ENCODE measurements around the gene SLA2.

SLA2 gene

DNA sequence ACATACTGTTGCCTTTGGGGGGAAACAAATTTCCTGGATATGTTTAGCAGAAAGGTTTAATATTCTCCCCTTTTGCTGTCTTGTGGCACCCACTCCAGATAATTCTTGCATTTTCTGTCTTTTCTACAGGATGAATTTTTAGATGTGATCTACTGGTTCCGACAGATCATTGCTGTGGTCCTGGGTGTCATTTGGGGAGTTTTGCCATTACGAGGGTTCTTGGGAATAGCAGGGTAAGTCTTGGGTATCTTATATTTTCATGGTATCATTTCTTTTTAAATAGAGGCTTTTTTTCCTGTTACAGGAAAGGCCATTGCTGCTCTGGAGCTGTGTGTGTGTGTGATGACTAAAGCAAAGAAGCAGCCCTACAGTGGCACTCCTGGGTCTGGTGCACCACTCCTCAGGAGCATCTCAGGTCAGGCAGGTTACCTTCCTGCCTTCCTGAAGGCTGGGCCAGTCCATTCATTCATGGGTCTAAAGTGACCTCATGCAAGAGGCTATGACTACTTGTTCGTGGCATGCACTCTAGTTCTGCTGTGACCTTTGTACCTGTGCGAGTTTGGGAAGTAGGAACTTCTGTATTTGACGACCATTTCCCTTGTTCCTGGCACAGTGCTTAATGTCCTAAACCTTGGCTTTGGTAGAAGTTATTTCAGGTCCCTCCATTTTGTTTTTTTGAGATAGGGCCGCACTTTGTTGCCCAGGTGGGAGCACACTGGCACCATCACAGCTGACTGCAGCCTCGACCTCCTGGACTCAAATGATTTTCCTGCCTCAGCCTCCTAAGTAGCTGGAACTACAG is 38.2 kb downstream of the SLA2 start:
- DNase-seq, result no peak

DNA sequence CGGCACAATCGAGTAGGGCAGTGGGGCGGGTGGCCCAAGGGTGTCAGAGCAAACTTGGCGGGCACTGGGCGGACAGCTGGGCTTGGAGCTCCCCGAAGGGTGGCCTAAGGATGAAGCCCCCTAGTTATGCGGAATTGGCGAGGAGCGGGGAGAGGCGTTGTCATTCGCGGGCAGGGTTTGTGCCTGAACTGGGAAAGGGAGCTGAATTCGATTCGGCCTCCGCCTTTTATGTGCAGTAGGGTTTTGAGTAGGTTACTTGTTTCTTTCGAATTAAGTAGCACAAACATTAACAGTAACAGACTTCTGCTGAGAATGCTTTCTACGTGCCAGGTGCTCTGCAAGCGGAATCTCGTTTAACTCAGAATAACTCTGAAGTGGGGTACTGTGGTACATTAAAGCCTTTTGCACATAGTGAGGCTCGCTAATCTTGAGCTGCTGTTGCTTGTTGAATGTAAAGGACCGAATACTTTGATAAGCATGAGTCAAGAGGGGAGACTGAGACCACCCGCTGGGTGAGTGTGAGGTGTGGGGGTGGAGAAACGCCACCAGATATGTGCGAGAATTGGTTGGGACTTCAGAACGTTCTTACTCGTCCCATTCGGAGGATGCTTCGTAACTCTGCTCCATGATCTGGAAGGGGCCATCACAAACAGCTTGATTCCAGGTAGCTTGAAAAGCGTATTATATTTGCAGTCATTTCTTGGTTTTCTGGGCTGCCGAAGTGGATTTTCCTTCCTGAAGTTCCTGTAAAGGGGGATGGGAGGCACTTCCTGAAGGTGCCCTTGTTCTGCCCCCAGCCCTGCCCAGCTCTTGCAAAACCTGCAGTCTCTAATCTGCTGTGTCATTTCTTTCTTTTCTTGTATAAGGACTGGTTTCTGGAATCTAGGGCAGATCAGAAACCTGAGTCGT is 39.6 kb downstream of the SLA2 start:
- no peak for DNase-seq

DNA sequence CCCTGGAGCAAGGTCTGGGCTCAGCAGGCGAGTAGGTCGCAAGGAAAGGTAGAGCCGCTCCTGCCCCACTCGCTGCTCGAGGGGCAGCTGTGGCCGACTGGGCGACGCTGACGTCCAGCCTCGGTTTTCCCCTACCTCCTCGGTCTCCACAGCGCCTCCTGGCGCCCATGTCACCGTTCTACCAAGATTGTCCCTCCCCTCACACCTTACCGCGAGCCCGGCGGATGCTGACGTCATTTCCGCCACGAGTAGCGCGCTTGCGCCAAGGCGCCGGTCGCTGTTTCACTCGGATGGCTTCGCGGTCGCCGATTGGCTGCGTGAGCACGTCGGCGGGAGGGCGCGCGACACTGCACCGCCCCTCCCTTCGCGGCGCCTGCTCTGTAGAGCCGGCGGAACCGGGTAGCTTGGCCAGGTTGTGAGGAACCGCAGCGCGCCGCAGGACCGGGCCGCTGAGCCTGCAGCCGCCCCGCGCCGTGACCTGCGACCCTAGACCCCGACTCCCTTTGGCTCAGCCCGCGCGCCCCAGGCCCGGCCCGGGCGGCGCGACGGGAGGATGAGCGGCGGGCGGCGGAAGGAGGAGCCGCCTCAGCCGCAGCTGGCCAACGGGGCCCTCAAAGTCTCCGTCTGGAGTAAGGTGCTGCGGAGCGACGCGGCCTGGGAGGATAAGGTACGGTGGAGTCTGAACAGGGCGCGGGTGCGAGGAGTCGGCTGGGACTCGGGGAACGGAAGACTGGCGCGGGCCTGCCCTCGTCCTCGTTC is 40.4 kb downstream of the SLA2 start, which contains the start of gene RAB5IF:
TSS of gene RAB5IF (plus strand) at position 381 of the 759 bp plus-strand sequence. CDS start at position 554, 173 bp downstream.
- peak; percentile 98 for DNase-seq

DNA sequence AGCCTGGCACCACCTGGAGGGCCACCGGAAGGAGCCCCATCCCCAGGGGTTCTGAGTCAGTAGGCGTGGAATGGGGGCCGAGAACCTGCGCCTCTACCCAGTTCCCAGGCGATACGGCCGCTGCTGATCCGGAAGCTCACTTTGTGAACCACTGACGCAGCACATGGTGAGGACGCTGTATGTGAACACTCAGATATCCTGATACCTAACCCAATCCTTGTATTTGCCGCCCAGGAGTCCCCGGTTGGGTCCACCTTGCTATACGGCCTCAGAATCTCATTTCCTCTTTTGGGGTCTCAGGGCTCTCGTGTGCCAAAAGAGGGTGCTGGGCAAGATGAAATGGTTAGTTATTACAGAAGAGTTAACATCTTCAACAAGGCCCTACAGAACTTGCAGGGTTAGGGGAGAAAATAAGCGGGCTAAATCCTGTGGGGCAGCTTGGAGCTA is 41.0 kb downstream of the SLA2 start:
- no peak for DNase-seq

DNA sequence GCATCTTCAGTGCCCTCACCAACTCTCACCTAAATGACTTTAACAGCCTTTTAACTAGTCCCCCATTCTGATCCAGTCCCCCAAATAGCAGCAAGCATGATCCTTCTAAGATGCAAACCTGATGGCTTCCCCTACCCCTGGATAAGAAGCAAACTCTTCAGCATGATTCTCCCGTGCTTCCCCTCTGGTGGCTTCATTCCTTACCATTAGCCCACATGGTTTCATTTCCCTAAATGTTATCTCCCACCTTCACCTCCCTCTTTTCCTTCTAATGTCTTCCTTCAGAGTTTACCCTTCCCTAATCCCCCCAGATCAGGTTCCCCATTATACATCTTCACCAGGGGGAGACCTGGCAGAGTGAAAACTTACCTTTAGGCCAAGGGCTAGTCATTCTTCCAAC is 44.5 kb downstream of the SLA2 start:
- DNase-seq, result no peak

DNA sequence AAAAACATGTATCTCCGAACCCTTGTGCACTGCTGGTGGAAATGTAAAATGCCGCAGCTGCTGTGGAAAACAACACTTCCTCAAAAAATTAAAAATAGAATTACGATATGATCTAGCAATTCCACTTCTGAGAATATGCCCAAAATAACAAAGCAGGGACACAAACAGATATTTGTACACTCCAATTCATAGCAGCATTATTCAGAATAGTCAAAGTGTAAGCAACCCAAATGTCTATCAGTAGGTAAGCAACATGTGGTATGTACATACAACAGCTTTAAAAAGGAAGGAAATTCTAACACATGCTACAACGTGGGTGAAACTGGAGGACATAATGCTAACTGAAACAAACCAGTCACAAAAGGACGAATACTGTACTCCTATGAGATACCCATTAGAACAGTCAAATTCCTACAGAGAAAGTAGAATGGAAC is 46.1 kb downstream of the SLA2 start:
- DNase-seq, result no peak

DNA sequence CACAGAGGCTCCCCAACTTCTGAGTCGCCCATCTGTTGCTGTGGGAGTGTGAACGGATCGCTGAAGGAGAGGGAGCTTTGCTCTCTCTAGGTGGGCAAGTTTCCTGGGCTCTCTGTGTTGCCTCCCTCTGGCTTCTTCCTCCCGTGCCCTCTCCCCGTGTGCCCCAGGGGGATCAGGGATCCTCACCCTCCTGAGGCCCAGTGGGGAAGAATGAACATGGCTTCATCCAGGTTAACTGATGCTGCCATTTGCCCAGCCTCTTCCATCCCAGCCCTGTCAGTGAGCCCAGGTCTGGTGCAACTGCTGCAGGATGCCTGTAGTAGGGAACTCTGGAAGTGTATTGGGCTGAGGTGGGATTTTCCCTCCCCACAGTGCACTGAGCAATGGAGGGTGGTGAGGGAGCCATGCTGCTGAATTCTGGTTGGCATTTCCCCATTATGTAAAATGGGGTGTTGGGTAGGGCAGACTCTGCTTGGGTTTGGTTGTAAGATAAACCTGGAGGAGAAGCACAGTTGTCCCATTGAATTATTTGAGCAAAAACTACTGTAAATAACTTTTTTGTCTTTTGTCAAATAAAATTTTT is 52.6 kb downstream of the SLA2 start:
- no peak for DNase-seq

DNA sequence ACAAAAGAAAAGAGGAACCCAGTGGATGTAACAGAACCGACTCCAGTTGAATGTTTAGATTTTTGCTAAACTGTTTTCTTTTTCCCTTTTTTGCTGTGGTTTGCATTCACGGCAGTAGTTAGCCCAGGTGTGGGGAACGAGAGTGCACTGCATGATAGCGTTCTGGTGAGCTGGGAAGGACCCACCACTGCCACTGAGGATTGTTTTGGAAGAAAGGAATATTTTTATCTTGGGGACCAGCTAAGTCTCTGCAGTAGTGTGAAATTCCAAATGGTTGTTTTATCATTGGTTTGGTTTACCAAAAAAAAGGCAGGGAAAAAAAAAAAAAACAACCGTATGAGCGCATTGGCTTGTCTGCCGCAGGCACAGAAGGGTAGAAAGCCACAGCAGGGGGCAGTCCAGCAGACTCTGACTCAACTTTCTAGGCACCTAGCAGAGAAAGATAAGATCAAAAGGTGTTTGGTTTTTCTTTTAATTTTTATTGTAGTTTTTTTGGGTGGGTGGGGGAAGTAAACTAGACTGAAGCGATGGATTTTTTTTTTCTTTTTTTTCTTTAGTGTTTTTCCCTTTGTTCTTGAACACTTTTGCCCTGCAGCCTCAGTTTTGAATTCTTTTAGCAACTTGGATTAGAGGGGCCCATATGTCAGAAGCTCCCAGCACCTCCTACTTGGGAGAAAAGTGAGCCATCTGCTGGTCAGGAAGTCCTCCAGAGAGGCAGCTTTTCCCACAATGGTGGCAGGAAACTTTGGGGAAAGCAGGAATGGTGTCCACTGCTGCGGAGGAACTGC is 53.9 kb downstream of the SLA2 start:
- peak; percentile 64 for DNase-seq

DNA sequence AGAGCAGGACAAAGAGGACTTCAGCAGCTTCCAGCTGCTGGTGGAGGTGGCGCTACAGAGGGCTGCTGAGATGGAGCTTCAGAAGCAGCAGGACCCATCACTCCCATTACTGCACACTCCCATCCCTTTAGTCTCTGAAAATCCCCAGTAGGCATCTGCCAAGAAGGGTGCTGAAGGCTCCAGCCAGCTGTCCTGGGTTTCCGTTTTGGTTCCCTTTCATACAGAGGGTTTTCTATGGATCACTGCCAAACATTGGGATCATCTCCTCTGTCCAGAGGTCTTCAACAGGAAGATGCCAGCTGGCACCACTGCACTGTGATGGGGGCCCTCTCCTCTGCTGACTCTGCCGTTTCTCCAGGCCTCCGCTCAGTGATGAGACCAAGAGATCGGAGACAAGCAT is 54.7 kb downstream of the SLA2 start:
- DNase-seq, result no peak

DNA sequence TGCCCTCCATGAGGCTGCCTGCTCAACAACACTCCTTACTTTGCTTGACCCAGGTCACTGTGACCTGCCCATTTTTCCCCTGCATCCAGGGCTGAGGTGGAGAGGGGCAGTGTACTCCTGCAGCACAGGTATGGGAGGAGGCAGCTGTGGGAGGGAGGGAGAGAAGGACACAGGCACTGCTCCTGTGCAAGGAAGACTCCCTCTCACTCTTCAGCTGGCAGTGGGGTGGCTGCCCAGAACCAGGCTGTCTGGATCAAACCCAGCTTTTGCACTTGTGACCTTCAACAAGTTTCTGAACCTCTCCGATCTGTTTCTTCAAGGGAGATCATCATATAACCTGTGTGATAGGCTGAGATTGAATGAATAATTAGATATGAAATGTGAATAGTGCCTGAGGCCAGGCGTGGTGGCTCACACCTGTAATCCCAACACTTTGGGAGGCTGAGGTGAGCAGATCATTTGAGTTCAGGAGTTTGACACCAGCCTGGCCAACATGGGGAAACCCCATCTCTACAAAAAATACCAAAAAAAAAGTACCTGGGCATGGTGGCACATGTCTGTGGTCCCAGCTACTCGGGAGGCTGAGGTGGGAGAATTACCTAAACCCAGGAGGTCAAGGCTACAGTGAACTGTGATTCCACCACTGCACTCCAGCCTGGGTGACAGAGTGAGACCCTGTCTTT is 58.5 kb downstream of the SLA2 start:
- DNase-seq, result no peak

DNA sequence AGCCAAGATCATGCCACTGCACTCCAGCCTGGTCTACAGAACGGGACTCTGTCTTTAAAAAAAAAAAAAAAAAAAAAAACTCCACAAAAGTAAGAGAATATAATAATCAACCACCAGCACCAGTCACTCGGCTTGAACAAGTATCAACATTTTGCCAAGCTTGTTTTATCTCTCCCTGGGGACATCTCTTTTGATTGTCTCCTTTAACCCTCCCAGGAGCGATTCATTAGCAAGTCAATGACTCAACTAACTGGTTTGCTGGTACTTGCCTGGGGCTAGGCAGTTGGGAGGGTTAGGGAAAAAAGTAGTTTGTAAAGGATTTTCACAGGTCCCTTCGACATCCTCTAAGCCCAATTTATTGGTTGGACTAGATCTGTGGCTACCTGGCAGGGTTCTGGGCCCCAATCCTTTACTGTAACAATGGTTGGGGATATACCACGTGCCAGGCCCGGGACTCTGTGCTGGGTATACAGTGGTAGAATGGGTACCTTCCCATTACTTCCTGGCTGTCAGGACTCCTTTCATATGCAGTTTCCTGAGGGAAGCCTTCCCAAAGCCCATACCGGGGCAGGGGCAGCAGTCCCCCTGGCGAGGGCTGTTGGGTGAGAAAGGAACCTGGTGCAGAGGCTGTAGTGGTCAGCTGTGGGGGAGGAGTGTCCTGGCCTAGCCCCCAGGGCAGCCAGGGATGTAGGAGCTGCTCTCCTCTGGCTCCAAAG is 60.4 kb downstream of the SLA2 start:
- DNase-seq, result peak; percentile 73

DNA sequence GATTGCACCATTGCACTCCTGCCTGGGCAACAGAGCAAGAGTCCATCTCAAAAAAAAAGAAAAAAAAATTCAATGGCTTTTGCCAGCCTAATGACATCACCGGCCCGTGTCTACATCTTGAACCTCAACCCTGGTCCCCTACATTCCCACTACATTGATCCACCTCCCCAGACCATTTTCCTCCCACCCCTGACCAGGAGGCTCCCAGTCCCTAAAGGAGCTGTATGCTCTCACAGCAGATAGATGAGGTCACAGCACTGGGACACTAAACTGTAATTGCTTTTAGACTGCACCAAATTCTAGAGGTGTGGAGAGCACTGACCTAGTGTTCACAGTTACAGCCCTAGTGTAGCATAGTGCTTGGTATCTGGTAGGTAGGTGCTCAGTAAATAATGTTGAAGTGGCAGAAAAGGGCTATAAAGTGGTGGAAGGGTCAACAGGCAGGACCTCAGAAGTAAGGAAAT is 61.9 kb downstream of the SLA2 start:
- no peak for DNase-seq

DNA sequence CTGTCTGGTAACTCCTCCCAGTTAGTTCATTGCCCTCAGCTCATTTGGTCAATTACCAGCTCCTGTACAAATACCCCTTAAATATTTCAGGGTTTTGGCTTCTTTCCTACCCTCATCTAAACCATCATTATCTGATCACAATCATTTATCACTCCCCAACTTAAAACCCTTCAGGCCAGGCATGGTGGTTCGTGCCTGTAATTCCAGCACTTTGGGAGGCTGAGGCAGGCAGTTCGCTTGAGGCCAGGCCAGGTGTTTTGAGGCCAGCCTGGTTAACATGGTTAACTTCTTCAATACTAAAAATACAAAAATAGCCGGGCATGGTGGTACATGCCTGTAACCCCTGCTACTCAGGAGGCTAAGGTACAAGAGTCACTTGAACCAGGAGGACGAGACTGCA is 63.2 kb downstream of the SLA2 start:
- DNase-seq, result no peak

DNA sequence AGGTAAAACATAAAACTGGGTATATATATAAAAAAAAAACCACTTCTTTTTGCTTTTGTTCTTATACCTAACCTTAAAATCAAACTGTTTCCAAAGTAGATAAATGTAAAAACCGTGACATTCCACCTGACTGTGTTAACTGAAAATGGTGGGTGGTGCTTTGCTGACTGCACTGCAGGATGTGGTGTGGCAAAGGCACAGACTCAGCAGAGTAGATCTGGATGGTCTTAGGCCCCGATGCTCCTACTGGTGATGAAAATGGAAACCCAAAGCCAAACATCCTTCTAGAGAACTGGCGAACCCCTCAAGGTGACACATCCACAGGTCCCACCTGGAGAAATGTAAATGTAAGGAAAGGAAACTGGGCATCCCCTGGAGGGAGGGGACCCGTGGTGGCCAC is 63.7 kb downstream of the SLA2 start:
- DNase-seq, result no peak

DNA sequence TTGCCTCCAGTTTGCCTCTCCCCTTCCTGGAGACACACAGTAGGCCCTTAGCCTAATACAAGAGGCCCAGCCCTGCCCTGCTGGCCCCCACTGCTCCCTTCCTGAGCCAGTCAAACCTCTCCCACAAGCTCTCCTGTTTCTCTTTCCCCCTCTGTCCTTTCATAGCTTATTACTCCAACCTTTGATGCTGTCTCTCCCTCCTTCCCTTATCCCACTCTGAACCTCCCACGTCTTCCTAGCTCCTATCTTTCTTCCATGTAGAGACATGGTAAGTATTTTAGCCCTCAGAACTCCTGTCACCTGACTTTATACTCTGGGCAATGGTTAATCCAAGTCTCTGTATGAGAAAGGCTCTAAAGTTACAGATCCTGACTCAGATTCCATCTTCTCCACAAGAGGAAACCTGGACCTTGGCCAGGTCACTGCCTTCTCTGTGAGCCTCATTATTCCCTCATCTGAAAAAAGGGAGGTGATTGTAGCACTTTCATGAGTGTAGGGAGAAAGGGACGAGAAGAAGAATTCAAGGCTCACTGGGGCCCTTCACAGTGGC is 65.9 kb downstream of the SLA2 start:
- DNase-seq, result peak; percentile 4

DNA sequence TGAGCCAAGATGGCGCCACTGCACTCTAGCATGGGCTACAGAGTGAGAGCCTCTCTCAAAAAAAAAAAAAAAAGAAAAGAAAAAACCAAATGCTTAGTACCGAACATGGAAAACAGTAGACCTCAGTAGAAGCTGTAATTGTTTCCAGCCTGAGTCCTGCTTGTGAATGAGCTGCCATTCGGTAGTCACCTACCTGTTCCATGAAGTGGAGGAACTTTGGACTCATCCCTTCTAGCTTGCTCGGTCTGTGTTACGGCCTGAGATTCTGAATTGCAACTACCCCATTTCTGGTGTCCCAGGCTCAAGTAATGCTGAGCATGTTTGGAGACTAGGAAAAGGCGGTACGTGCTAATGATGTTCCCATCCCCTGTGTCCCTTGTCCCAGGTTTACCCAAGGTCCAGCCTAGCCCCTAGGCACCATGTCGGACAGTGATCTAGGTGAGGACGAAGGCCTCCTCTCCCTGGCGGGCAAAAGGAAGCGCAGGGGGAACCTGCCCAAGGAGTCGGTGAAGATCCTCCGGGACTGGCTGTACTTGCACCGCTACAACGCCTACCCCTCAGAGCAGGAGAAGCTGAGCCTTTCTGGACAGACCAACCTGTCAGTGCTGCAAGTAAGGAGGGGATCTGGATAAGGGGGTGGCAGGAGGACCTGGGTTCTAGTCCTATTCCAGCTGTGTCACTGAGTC is 67.5 kb downstream of the SLA2 start:
- no peak for DNase-seq

DNA sequence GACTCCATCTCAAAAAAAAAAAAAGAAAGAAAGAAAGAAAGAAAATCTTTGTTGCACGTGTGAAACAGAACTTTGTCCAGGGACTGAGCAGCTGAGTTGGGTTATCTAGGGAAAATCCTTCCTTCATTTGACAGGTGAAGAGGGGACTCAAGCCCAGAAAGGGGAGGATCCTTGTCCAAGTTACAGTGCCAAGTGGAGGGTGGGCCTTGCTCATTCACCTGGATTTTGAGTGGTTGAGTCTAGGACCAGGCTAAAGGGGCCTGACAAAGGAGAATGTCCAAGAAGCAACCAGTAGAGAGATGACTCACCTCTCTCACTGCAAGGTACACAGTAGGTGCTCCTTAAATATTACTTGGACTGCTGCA is 69.9 kb downstream of the SLA2 start:
- DNase-seq, result no peak

DNA sequence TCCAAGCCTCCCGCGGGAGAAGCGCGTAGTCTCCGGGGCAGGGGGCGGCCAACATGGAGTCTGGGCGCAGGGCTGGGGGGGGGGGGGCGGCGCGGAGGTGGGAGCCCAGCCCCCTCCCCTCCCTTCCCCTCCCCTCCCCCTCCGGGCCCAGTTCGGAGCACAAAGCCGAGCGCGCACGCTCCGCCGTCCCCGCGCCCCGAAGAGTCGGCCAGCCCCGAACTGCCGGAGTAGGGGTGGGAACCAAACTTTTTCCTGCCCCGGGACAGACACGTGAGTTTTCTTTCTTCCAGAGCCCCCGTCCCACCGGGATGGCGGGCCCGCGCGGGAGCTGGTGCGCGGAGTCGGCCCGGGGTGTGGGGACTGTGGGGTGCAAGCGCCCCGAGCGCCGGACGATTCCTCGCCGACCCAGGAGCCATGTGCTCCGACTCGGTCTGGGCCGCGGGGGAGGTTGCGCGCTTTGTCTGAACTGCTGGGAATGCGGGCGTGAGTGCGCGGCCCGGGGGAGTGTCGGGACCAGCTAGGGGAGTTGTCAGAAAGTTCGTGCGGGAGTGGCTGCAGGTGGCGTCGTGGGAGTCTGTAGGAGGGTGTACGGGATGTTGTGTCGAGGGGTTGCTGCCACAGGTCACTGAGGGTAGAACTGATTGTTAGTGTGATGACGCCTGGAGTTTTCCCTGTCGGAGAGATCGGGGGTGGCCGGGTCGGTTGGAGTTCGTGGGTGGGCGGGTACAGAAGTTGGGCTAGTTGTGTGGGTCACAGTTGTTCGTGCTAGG is 71.4 kb downstream of the SLA2 start:
- DNase-seq, result peak; percentile 26
